Measurements from ENCODE around the gene DNAJA3. TPM values are rescaled to one million over a fixed set of nuclear protein-coding genes. Genes with fewer than 3 reads are reported as not detected.

DNAJA3 gene
- total RNA-seq, 2 experiments from 2014 or later = 74.6 to 75.0 TPM

DNA sequence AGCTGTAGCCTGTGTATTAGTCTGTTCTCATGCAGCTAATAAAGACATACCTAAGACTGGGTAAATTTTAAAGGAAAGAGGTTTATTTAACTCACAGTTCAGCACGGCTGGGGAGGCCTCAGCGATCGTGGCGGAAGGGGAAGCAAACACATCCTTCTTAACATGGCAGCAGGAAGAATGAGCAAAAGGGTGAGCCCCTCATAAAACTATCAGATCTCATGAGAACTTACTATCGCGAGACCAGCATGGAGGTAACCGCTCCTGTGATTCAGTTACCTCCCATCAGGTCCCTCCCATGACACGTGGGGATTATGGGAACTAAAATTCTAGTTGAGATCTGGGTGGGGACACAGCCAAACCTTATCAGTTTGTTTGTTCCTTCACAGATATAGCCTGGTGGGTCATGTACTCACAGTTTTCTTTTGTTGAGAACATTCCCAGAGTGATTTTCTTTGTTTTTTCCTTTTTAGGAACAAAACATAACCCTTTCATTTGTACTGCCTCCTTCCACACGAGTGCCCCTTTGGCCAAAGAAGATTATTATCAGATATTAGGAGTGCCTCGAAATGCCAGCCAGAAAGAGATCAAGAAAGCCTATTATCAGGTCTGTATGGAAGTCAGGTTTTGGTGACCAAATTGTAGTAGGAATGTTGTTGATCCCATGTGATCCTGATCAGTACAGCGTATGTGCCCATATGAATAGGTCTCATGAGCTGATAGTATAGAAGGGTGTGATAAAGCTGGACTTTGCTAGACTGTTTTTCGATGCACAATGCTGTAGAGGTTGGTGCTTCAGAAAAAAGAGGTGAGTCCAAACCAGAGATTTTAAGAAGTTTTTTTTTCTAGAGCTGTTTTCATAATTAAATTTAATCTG is 8.5 kb downstream of the DNAJA3 start:
- no peaks in the 10 kb centered on the region for H3K9me3 Mint-ChIP-seq
- H3K4me3 Mint-ChIP-seq = no peak overlapping the region
- ChIA-PET CTCF (no interaction called here), POLR2A (no interaction called here)
- peaks cover 6% of the 10 kb centered on the region for H3K4me1 Mint-ChIP-seq (ENCODE audit: low read depth)
- intact Hi-C loops (cut with micrococcal nuclease) = no loop called here
- no peak overlapping the region for H3K27ac Mint-ChIP-seq
- peaks cover 38% of the 10 kb centered on the region for H3K36me3 Mint-ChIP-seq
- DNase-seq = no peak
- no peaks in the 10 kb centered on the region for H3K27me3 Mint-ChIP-seq

DNA sequence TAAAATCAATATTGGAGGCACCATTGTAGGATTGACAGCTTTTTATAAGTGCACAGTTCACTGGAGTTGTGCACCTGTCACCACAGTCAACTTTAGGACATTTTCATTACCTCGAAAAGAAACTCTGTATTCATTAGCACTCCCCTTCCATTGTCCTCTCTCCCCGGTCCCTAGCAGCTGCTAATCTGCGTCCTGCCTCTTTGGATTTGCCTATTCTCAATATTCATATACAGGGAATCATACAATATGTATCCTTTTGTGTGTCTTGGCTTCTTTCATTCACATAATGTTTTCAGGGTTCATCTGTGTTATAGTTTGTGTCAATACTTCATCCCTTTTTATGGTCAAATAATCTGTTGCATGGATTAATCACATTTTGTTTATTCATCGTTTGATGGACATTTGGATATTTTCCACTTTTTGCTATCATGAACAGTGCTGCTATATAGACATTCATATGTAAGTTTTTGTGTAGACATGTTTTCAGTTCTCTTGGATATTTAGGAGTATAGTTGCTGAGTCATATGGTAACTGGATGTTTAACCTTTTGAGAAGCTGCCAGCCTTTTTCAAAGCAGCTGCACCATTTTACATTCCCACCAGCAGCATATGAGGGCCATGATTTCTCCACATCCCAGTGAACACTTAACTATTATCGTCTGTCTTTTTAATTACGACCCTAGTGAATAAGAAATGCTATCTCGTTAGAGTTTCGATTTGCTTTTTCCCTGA is 9.8 kb downstream of the DNAJA3 start:
- peaks cover 40% of the 10 kb centered on the region for H3K36me3 Mint-ChIP-seq

DNA sequence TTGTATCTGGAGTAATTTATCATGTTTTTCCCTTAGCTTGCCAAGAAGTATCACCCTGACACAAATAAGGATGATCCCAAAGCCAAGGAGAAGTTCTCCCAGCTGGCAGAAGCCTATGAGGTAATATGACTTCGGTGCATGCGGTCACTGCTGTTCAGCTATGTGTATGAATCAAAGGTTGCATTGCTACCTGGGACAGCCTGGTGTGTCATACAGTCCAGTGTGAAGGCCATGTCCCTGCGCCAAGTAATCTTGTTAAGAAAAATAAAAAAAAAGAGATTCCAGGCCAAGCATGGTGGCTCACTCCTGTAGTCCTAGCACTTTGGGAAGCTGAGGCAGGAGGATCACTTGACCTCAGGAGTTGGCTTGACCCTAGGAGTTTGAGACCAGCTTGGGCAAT is 11.7 kb downstream of the DNAJA3 start:
- intact Hi-C loops (cut with micrococcal nuclease) = no loop called here
- POLR2A ChIA-PET = no interaction called here
- Mint-ChIP-seq H3K36me3 (peaks cover 50% of the 10 kb centered on the region), H3K27ac (no peak overlapping the region), H3K4me3 (no peak overlapping the region), H3K9me3 (no peaks in the 10 kb centered on the region), H3K27me3 (no peaks in the 10 kb centered on the region), H3K4me1 (ENCODE audit: low read depth) (peaks cover 5% of the 10 kb centered on the region)
- DNase-seq = no peak
- CTCF ChIA-PET = interaction anchor here (1.6 kb wide), 1 partner anchor 78 kb away, joined by 3 read pairs; no protein-coding TSS in a partner anchor

More for the DNA sequence above, 9.8 kb downstream of the DNAJA3 start:
- Mint-ChIP-seq H3K9me3 (no peaks in the 10 kb centered on the region), H3K27me3 (no peaks in the 10 kb centered on the region), H3K4me3 (no peak overlapping the region), H3K27ac (no peak overlapping the region), H3K4me1 (ENCODE audit: low read depth) (peaks cover 6% of the 10 kb centered on the region)
- ChIA-PET CTCF (no interaction called here), POLR2A (no interaction called here)
- intact Hi-C loops (cut with micrococcal nuclease) = no loop called here
- DNase-seq = no peak

DNA sequence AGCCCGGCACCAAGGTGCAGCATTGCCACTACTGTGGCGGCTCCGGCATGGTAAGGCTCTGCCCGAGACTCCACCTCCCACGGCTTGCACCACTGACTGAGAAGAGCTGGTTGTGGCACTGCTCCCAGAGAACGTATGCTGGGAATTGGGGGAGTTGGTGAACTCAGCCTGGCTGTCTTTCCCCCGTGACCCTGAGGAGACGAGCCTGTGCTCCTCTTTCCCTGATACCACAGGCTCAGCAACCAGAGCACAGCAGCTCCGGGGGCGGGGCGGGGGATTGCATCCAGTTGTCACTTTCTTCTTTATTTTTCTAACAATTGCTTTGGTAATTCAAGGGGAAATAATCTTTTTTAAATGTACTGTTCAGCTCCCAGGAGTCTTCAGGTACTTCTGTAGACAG is 16.7 kb downstream of the DNAJA3 start:
- no peak overlapping the region for H3K4me3 Mint-ChIP-seq
- ChIA-PET CTCF (no interaction called here), POLR2A (no interaction called here)
- no peaks in the 10 kb centered on the region for H3K9me3 Mint-ChIP-seq
- peaks cover 53% of the 10 kb centered on the region for H3K36me3 Mint-ChIP-seq
- intact Hi-C loops (cut with micrococcal nuclease) = no loop called here
- no peaks in the 10 kb centered on the region for H3K27me3 Mint-ChIP-seq
- H3K4me1 Mint-ChIP-seq (ENCODE audit: low read depth) = no peaks in the 10 kb centered on the region
- DNase-seq = no peak
- no peak overlapping the region for H3K27ac Mint-ChIP-seq

DNA sequence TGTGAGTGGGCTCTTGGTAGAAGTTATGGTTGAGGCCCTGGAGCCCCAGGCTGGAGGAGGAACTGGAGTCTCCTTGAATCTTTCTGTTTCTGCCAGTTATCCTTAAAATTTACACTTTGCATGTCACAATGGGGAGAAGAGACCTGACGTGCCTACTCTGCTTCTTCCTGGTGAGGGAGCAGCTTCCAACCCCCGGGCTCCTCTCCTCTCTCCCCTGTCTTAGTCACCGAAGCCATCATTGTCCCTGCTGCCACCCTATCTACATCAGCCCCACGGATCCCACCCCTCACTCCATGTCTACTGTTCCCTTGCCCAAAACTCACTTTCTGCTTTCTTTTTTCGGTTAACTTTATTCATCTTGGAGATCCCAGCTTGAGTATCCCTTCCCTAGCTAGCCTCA is 17.6 kb downstream of the DNAJA3 start:
- no peak for DNase-seq
- Mint-ChIP-seq H3K27ac (no peak overlapping the region), H3K27me3 (no peaks in the 10 kb centered on the region), H3K4me3 (no peak overlapping the region), H3K4me1 (ENCODE audit: low read depth) (no peaks in the 10 kb centered on the region), H3K36me3 (peaks cover 56% of the 10 kb centered on the region), H3K9me3 (no peaks in the 10 kb centered on the region)
- CTCF ChIA-PET = no interaction called here
- POLR2A ChIA-PET = no interaction called here
- intact Hi-C loops (cut with micrococcal nuclease) = no loop called here

DNA sequence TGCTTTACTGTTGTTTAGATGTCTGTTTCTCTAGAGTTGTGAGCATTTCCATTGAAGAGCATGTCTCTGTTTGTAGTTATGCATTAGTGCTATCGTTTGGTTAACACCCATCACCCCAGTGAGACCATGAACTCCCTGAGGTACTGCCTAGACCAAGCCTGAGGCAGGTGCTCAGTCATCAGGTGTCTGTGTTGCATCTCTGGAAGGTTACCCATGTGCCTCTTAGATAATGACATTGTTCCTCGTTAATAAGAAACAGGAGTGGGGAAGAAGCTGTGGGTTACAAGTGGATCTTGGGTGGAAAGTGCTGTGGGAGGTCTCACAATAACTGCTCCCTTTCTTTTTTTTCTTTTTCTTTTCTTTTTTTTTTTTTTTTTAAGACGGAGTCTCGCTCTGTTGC is 18.3 kb downstream of the DNAJA3 start:
- Mint-ChIP-seq H3K36me3 (peaks cover 62% of the 10 kb centered on the region), H3K27ac (no peak overlapping the region), H3K4me3 (no peak overlapping the region), H3K9me3 (no peaks in the 10 kb centered on the region), H3K27me3 (no peaks in the 10 kb centered on the region), H3K4me1 (ENCODE audit: low read depth) (no peaks in the 10 kb centered on the region)
- CTCF ChIA-PET = no interaction called here
- POLR2A ChIA-PET = no interaction called here
- DNase-seq = no peak
- intact Hi-C loops (cut with micrococcal nuclease) = no loop called here

DNA sequence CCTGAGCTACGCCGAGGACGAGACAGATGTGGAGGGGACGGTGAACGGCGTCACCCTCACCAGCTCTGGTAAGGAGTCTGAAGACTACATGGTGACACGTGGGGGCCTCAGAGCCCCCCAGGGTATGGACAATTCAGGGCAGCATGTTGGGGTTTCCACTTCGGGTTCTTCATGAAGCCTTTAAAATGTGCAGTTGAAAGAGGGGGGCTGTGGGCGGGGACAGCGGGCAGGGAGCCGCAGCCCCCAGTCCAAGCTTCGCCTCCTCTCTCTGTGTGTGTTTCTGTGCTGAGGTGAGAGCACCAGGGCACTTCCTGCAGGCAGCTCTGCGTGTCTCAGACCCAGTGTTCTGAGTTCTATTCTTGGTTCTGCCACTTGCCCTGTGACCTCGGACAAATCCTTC is 24.8 kb downstream of the DNAJA3 start:
- no peak overlapping the region for H3K27ac Mint-ChIP-seq
- no peaks in the 10 kb centered on the region for H3K9me3 Mint-ChIP-seq
- CTCF ChIA-PET = interaction anchor here (1.2 kb wide), 1 partner anchor 9 kb away, joined by 4 read pairs; no protein-coding TSS in a partner anchor
- H3K4me1 Mint-ChIP-seq (ENCODE audit: low read depth) = no peaks in the 10 kb centered on the region
- DNase-seq = no peak
- peaks cover 36% of the 10 kb centered on the region for H3K36me3 Mint-ChIP-seq
- intact Hi-C loops (cut with micrococcal nuclease) = no loop called here
- H3K4me3 Mint-ChIP-seq = no peak overlapping the region
- no peaks in the 10 kb centered on the region for H3K27me3 Mint-ChIP-seq
- POLR2A ChIA-PET = no interaction called here

DNA sequence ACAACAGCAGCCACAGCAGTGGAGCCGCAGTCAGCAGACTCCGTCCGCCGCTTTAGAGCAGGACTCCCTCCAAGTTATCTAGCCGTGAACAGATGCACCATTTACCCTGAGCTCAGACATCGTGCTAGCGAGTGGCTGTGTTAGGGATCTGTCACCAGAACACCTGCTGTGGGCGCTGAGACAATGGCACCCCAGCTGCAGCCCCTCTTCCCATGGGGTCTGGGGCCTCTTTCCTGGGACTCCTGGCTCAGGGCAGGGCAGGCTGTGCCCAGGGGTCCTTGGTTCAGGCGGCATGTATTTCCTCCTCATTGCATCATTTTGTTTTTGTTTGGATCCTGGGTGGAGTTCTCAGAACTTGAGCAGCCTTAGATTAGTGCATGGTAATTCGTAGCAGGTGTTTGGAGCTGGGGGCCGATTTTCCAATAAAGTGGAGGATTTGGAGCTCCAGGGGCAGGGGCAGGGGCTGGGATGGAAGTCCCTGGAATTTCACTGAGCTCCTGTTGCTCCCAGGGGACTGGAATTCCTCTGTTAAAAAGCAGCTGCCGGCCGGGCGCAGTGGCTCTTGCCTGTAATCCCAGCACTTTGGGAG is 25.4 kb downstream of the DNAJA3 start:
- POLR2A ChIA-PET = no interaction called here

DNA sequence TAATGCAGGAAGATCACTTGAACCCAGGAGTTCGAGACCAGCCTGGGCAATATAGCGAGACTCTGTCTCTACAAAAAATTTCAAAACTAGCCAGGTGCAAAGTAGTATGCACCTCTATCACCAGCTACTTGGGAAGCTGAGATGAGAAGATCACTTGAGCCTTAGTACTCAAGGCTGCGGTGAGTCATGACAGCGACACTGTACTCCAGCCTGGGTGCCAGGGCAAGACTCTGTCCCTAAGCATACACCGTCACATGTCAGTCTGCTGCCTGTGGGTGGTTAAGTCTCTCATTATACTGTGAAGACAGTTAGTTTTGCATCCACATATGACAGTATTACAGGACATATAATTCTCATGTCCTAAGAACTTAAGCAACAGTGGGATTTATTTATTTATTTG is 27.0 kb downstream of the DNAJA3 start:
- ChIA-PET CTCF (no interaction called here), POLR2A (interaction anchor here (0.6 kb wide), 1 partner anchor 17 kb away, joined by 5 read pairs; no protein-coding TSS in a partner anchor)
- Mint-ChIP-seq H3K27me3 (no peaks in the 10 kb centered on the region), H3K9me3 (no peaks in the 10 kb centered on the region), H3K36me3 (peaks cover 30% of the 10 kb centered on the region), H3K27ac (no peak overlapping the region), H3K4me3 (no peak overlapping the region), H3K4me1 (ENCODE audit: low read depth) (no peaks in the 10 kb centered on the region)
- no peak for DNase-seq
- intact Hi-C loops (cut with micrococcal nuclease) = no loop called here

More for the DNA sequence above, 25.4 kb downstream of the DNAJA3 start:
- H3K4me1 Mint-ChIP-seq (ENCODE audit: low read depth) = no peaks in the 10 kb centered on the region
- DNase-seq = no peak
- CTCF ChIA-PET = interaction anchor here (1.2 kb wide), 1 partner anchor 9 kb away, joined by 4 read pairs; no protein-coding TSS in a partner anchor
- H3K9me3 Mint-ChIP-seq = no peaks in the 10 kb centered on the region
- no peak overlapping the region for H3K27ac Mint-ChIP-seq
- H3K4me3 Mint-ChIP-seq = no peak overlapping the region
- no peaks in the 10 kb centered on the region for H3K27me3 Mint-ChIP-seq
- peaks cover 36% of the 10 kb centered on the region for H3K36me3 Mint-ChIP-seq
- intact Hi-C loops (cut with micrococcal nuclease) = no loop called here

DNA sequence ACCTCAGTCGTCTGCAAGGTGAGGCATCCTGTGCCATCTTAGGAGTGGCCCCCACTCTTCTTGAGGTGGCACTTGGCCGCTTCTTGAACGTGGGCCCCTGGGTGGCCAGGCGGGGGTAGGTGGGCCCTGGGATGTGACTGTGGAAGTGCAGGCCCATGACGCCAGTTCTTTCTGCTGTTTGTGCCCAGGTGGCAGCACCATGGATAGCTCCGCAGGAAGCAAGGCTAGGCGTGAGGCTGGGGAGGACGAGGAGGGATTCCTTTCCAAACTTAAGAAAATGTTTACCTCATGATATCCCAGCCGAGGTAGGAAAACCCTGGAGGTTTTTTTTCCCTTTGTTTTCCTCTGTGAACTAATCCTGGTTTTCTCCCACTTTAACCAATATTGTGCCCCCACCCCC is 29.0 kb downstream of the DNAJA3 start:
- intact Hi-C loops (cut with micrococcal nuclease) = no loop called here
- POLR2A ChIA-PET = no interaction called here
- peaks cover 6% of the 10 kb centered on the region for H3K4me1 Mint-ChIP-seq (ENCODE audit: low read depth)
- no peak overlapping the region for H3K4me3 Mint-ChIP-seq
- H3K27ac Mint-ChIP-seq = no peak overlapping the region
- DNase-seq = no peak
- CTCF ChIA-PET = no interaction called here
- peaks cover 30% of the 10 kb centered on the region for H3K36me3 Mint-ChIP-seq
- no peaks in the 10 kb centered on the region for H3K27me3 Mint-ChIP-seq
- no peaks in the 10 kb centered on the region for H3K9me3 Mint-ChIP-seq

DNA sequence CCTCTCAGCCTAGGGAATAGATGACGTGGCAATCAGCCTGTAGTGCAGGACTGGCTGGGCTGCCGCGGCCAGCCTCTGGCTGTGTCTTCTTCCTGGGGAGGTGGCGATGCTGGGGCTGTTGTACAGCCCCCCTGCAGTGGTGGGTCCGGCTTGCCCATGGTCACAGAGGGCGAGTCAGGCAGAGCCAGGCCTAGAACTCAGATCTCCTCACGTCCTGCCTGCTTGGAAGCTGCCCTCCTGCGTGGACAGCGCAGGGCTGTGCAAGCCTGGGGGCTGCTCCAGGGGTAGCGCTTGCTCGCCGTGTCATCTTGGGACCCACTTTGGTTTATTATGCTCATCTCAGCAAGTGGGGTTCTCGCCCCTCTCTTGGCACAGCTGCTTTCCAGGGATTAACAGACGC is 29.4 kb downstream of the DNAJA3 start:
- no peak overlapping the region for H3K27ac Mint-ChIP-seq
- intact Hi-C loops (cut with micrococcal nuclease) = no loop called here
- H3K27me3 Mint-ChIP-seq = no peaks in the 10 kb centered on the region
- DNase-seq = no peak
- peaks cover 6% of the 10 kb centered on the region for H3K4me1 Mint-ChIP-seq (ENCODE audit: low read depth)
- H3K9me3 Mint-ChIP-seq = no peaks in the 10 kb centered on the region
- ChIA-PET POLR2A (no interaction called here), CTCF (no interaction called here)
- H3K4me3 Mint-ChIP-seq = no peak overlapping the region
- H3K36me3 Mint-ChIP-seq = peaks cover 30% of the 10 kb centered on the region

DNA sequence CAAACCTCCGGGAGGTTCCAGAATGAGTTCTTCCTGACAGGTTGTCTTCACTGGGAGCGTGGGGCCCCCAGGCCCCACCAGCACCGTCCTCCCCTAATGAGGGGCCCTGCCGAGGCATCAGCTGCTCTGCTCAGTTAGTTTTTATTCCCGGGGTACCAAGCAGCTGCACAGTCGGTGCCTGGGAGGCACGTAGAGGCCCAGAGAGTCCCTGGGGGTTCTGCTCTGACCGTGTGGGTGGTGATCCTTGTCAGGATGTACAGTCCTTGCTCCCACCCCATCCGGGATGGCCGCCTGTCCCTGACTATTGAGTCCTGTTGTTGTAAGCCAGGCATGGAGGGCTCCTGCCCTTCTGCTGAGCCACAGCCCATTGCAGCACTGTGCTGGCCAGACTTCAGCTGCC is 30.3 kb downstream of the DNAJA3 start:
- ChIA-PET CTCF (no interaction called here), POLR2A (interaction anchor here (1.0 kb wide), 1 partner anchor 10 kb away, joined by 3 read pairs; no protein-coding TSS in a partner anchor)
- Mint-ChIP-seq H3K27me3 (no peaks in the 10 kb centered on the region), H3K36me3 (peaks cover 30% of the 10 kb centered on the region), H3K4me1 (ENCODE audit: low read depth) (peaks cover 6% of the 10 kb centered on the region), H3K27ac (no peak overlapping the region), H3K4me3 (no peak overlapping the region), H3K9me3 (no peaks in the 10 kb centered on the region)
- no peak for DNase-seq
- intact Hi-C loops (cut with micrococcal nuclease) = no loop called here
